GM23248 (cell line): ENCODE measurements around the gene NUP133. TPM values are rescaled to one million over a fixed set of nuclear protein-coding genes. Genes with fewer than 3 reads are reported as not detected.

Source experiments
- DNase-seq: peaks from one replicate; pipeline ENCODE4 v3.0.0-alpha.2; 2015
- H2AFZ ChIP-seq: fragments of 200-600 bp; sonication (generic); 2 replicates; pipeline ENCODE4 v1.6.1; 2016; ENCODE audit warnings: antibody characterized with exemption
- H3F3A ChIP-seq: fragments of 200-600 bp; sonication (generic); 2 replicates; pipeline ENCODE4 v1.6.1; 2016; ENCODE audit warnings: mild to moderate bottlenecking, antibody characterized with exemption, mixed run types; ENCODE audit not compliant: insufficient read depth
- H3K27ac ChIP-seq: fragments of 200-600 bp; sonication (generic); 2 replicates; pipeline ENCODE4 v1.5.1; 2016; ENCODE audit warnings: mild to moderate bottlenecking
- H3K27me3 ChIP-seq: fragments of 200-600 bp; sonication (generic); replicated peaks from 2 replicates; pipeline ENCODE4 v1.6.1; 2016; ENCODE audit warnings: mild to moderate bottlenecking; ENCODE audit not compliant: insufficient read depth
- H3K36me3 ChIP-seq: fragments of 200-600 bp; sonication (generic); 2 replicates; pipeline ENCODE4 v1.6.1; 2016; ENCODE audit warnings: low read depth, mild to moderate bottlenecking
- H3K4me1 ChIP-seq: fragments of 200-600 bp; sonication (generic); 2 replicates; pipeline ENCODE4 v1.6.1; 2016; ENCODE audit warnings: mild to moderate bottlenecking; ENCODE audit not compliant: insufficient read depth
- H3K4me2 ChIP-seq: fragments of 200-600 bp; sonication (generic); one replicate; pipeline ENCODE4 v1.6.1; 2016; ENCODE audit warnings: mild to moderate bottlenecking; ENCODE audit not compliant: unreplicated experiment
- H3K4me3 ChIP-seq: fragments of 200-600 bp; sonication (generic); 2 replicates; pipeline ENCODE4 v1.5.1; 2016; ENCODE audit warnings: mild to moderate bottlenecking
- H3K79me2 ChIP-seq: fragments of 200-600 bp; sonication (generic); 2 replicates; pipeline ENCODE4 v1.6.1; 2016; ENCODE audit warnings: mild to moderate bottlenecking; ENCODE audit not compliant: insufficient read depth
- H3K9ac ChIP-seq: fragments of 200-600 bp; sonication (generic); 2 replicates; pipeline ENCODE4 v1.6.1; 2016; ENCODE audit warnings: mild to moderate bottlenecking
- H3K9me2 ChIP-seq: fragments of 200-600 bp; sonication (generic); 2 replicates; pipeline ENCODE4 v1.6.1; 2016; ENCODE audit warnings: mixed run types, mild to moderate bottlenecking, moderate library complexity; ENCODE audit not compliant: insufficient read depth
- H3K9me3 ChIP-seq: fragments of 200-600 bp; sonication (generic); one replicate; pipeline ENCODE4 v1.6.1; 2017; ENCODE audit warnings: low read depth
- H4K20me1 ChIP-seq: fragments of 200-600 bp; sonication (generic); 2 replicates; pipeline ENCODE4 v1.6.0; 2016; ENCODE audit not compliant: insufficient read depth
- EZH2 ChIP-seq: fragments of 200-600 bp; sonication (generic); IDR thresholded peaks from 2 replicates; pipeline ENCODE4 v1.6.1; 2018; ENCODE audit warnings: antibody characterized with exemption, mild to moderate bottlenecking; ENCODE audit not compliant: insufficient read depth, poor library complexity, severe bottlenecking
- EZH2phosphoT487 ChIP-seq: fragments of 200-600 bp; sonication (generic); IDR thresholded peaks from 2 replicates; pipeline ENCODE4 v1.6.1; 2018; ENCODE audit warnings: antibody characterized with exemption, moderate library complexity, mild to moderate bottlenecking, low read depth; ENCODE audit not compliant: insufficient read depth
- WGBS, 2 experiments: methylation state at CpG; one replicate each; pipeline ENCODE4 v1.1.6; 2015 to 2017; ENCODE audit warnings: low lambda C conversion rate in 2 of 2, low coverage in 1 of 2; ENCODE audit errors: missing lambda C conversion rate in 2 of 2; 5-methylcytosine and 5-hydroxymethylcytosine counted together
- in situ Hi-C: fragments of 300-500 bp; cut with MboI; formaldehyde crosslinking; loops from 2 replicates; pipeline ENCODE4 v1.15.0; 2020
- polyA plus RNA-seq: library from polyadenylated mRNA; unstranded; fragments of >200 nt; fragmentation: Nextera tagmentation; extraction: Ambion mirVana; gene quantifications from 2 replicates; pipeline ENCODE4 v1.2.1, GENCODE V29; 2016
- total RNA-seq: library from RNA; depleted of rRNA; stranded (reverse); fragments of >200 nt; shearing (Covaris generic); gene quantifications from 2 replicates; pipeline ENCODE4 v1.2.3, GENCODE V29; 2014

Gene NUP133
- total and polyA plus RNA-seq, 2 experiments from 2014 or later = 16.7 to 29.1 TPM

- in situ Hi-C loops = no loop called here
- Histone ChIP-seq H3K4me3 (peak overlapping the region; percentile 81), H2AFZ (peak overlapping the region; percentile 87), H3K27ac (peak overlapping the region; percentile 92), H3K9me3 (no peaks in the 10 kb centered on the region), H4K20me1 (no peaks in the 10 kb centered on the region), H3K27me3 (no peaks in the 10 kb centered on the region), H3K9ac (peak overlapping the region; percentile 95), H3F3A (no peaks in the 10 kb centered on the region), H3K4me2 (peak overlapping the region; percentile 95), H3K79me2 (peaks cover 47% of the 10 kb centered on the region), H3K36me3 (no peaks in the 10 kb centered on the region; the same call in 1 of the 2 replicates), H3K4me1 (peaks cover 12% of the 10 kb centered on the region), H3K9me2 (no peaks in the 10 kb centered on the region)
- 0 to 2% methylated on average over 5 of the region's 5 CpGs for WGBS, 2 experiments
- no peak for TF ChIP-seq EZH2
- TF ChIP-seq EZH2phosphoT487 = no peak
- no peak for DNase-seq
These were observed 639 bp downstream of the NUP133 start for GRCh38 chr1:229507502-229507901.

DNA sequence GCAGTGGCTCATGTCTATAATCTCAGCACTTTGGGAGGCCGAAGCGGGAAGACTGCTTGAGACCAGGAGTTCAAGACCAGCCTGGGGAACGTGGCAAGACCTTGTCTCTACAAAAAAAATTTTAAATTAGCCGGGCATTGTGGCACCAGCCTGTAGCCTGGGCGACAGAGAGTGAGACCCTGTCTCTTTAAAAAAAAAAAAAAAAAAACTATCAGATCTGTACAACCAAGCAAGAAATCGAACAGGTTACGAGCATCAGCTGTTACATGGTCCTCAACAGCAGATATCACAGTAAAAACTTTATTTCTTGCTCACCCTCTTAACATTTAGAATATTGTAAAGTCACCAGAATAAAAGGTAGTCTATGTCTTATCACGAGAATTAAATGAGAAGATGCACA, 1.5 kb downstream of the NUP133 start:
- Histone ChIP-seq H3F3A (no peaks in the 10 kb centered on the region), H3K4me1 (peaks cover 12% of the 10 kb centered on the region), H3K4me2 (peak overlapping the region; percentile 95), H3K79me2 (peaks cover 47% of the 10 kb centered on the region), H3K27me3 (no peaks in the 10 kb centered on the region), H3K9me3 (no peaks in the 10 kb centered on the region), H3K9ac (peak overlapping the region; percentile 95), H2AFZ (peak overlapping the region; percentile 87; the same call in 1 of the 2 replicates), H3K4me3 (peak overlapping the region; percentile 81), H3K27ac (no peak overlapping the region), H3K9me2 (no peaks in the 10 kb centered on the region), H3K36me3 (no peaks in the 10 kb centered on the region; the same call in 1 of the 2 replicates), H4K20me1 (no peaks in the 10 kb centered on the region)
- no peak for DNase-seq
- in situ Hi-C loops = no loop called here
- 73 to 83% methylated on average over 8 of the region's 8 CpGs for WGBS, 2 experiments
- TF ChIP-seq EZH2 (no peak), EZH2phosphoT487 (no peak)

DNA sequence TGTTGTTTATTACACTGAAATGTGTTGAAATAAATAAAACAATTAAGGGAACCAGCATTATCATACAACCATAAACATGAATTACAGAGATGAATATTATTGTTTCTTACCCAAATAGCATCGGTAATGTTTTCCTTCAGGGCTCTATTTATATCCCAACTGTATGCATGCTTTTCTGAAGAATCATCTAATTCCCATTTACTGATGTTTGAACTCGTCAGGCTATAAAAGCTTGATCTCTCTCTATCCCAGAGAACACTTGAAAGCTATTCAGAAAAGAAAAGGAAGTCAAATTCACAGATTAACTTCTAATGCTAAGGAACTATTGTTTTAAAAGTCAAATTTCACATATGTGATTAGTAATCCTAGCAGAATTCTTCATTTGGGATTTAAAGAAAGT, 12.4 kb downstream of the NUP133 start:
- Histone ChIP-seq H3K27me3 (no peaks in the 10 kb centered on the region), H3K9me2 (no peaks in the 10 kb centered on the region), H3K9me3 (no peaks in the 10 kb centered on the region), H3K27ac (no peak overlapping the region), H3K9ac (no peak overlapping the region), H3K36me3 (peaks cover 62% of the 10 kb centered on the region), H3K4me3 (no peak overlapping the region), H3F3A (no peaks in the 10 kb centered on the region), H3K4me1 (no peaks in the 10 kb centered on the region), H3K79me2 (no peaks in the 10 kb centered on the region), H4K20me1 (no peaks in the 10 kb centered on the region), H2AFZ (no peak overlapping the region), H3K4me2 (no peak overlapping the region)
- in situ Hi-C loops = no loop called here
- peak; percentile 7 for DNase-seq
- TF ChIP-seq EZH2 (no peak), EZH2phosphoT487 (no peak)
- 60 to 64% methylated on average over 2 of the region's 2 CpGs for WGBS, 2 experiments

DNA sequence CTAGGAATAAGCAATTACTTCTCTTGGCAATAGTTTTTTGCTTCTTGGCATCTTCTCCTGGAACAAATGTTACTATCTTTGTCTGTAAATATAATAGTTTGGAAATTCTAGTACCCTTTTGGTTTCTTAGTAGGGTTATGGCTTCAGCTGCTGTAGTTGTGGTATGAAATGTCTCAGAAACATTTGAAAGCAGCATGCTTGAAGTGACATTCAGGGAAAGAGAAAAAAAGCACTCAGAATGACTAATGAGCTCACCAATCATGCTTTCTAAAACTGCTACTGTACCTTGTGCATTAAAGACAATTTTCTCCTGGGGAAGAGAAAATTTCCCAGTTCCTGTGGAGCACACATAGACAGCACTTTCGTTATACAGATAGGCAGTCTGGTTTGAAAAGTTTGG, 21.0 kb downstream of the NUP133 start:
- H4K20me1 ChIP-seq = no peaks in the 10 kb centered on the region
- H3K4me1 ChIP-seq = no peaks in the 10 kb centered on the region
- H2AFZ ChIP-seq = no peak overlapping the region
- no peak for DNase-seq
- WGBS, 2 experiments = 97% methylated on average over 1 of the region's 1 CpG
- H3K36me3 ChIP-seq = peaks cover 46% of the 10 kb centered on the region
- no peaks in the 10 kb centered on the region for H3K27me3 ChIP-seq
- no peak overlapping the region for H3K4me2 ChIP-seq
- in situ Hi-C loops = loop anchor here (10.0 kb wide), 1 partner anchor 232 kb away; no protein-coding TSS in a partner anchor
- H3K9me3 ChIP-seq = no peaks in the 10 kb centered on the region
- H3K4me3 ChIP-seq = no peak overlapping the region
- no peak overlapping the region for H3K9ac ChIP-seq
- H3K79me2 ChIP-seq = no peaks in the 10 kb centered on the region
- TF ChIP-seq EZH2phosphoT487 = no peak
- no peak for TF ChIP-seq EZH2
- no peak overlapping the region for H3K27ac ChIP-seq
- no peaks in the 10 kb centered on the region for H3K9me2 ChIP-seq
- H3F3A ChIP-seq = peaks cover 5% of the 10 kb centered on the region; the same call in 1 of the 2 replicates
